Esophagus squamous epithelium (tissue), 5 donors: Measurements from ENCODE around the gene SH3RF1. TPM values are rescaled to one million over a fixed set of nuclear protein-coding genes. Genes with fewer than 3 reads are reported as not detected.

Source experiments
- DNase-seq: peaks from one replicate; lab custom pipeline; 2025; lab: John Stamatoyannopoulos, UW
- H3K27ac ChIP-seq, 4 donors: fragments of 200-600 bp; sonication (generic); one replicate each; pipeline ENCODE4 v1.5.1; 2016 to 2019; ENCODE audit warnings: mild to moderate bottlenecking in 1 of 4
- H3K27me3 ChIP-seq, 4 donors: fragments of 200-600 bp; sonication (generic); 1 replicate in 3 of 4; 2 replicates in 1 of 4; pipeline versions ENCODE4 v1.5.1 to v1.6.0; 2017 to 2021; ENCODE audit warnings: antibody characterized with exemption in 1 of 4
- H3K36me3 ChIP-seq, 3 donors: fragments of 200-600 bp; sonication (generic); one replicate each; pipeline ENCODE4 v1.5.1; 2016 to 2019
- H3K4me1 ChIP-seq, 3 donors: fragments of 200-600 bp; sonication (generic); one replicate each; pipeline ENCODE4 v1.5.1; 2017 to 2019
- H3K4me3 ChIP-seq, 4 donors: fragments of 200-600 bp; sonication (generic); 1 replicate in 3 of 4; 2 replicates in 1 of 4; pipeline ENCODE4 v1.5.1; 2016 to 2019; ENCODE audit warnings: mild to moderate bottlenecking in 2 of 4, moderate library complexity in 1 of 4
- H3K9me3 ChIP-seq, 3 donors: fragments of 200-600 bp; sonication (generic); one replicate each; pipeline ENCODE4 v1.5.1; 2016 to 2019
- POLR2A ChIP-seq, 4 donors: fragments of 450-650 bp; IDR thresholded peaks; one replicate each; pipeline ENCODE4 v1.6.1; 2017; ENCODE audit warnings: antibody characterized with exemption in 4 of 4, mild to moderate bottlenecking in 4 of 4, moderate library complexity in 3 of 4
- WGBS, 2 donors: methylation state at CpG; one replicate each; pipeline ENCODE4 v1.1.5; 2018; 5-methylcytosine and 5-hydroxymethylcytosine counted together
- intact Hi-C: fragments of 100-400 bp; cut with DNase I; formaldehyde crosslinking; loops from one replicate; pipeline ENCODE4 v1.15.0; 2022
- total RNA-seq, 4 donors: library from RNA; depleted of rRNA; stranded (reverse); fragments of >200 nt; gene quantifications; one replicate each; pipeline ENCODE4 v1.1.0, GENCODE V29; 2016
- TF ChIP-seq, protein P1 (sequence below), 6 experiments: fragments of 450-650 bp in 4 of 6; fragments of 200-600 bp in 2 of 6; sonication (generic) in 2 of 6; IDR thresholded peaks; one replicate each; pipeline ENCODE4 v1.5.1; 2016 to 2019; ENCODE audit warnings: antibody characterized with exemption in 6 of 6, mild to moderate bottlenecking in 4 of 6, moderate library complexity in 4 of 6
- donor health status: DM: yes; HTN: yes; CAD: no.

The SH3RF1 gene
- total RNA-seq, 4 donors from 2014 or later = 3.9 to 9.3 (median 5.7) TPM

DNA sequence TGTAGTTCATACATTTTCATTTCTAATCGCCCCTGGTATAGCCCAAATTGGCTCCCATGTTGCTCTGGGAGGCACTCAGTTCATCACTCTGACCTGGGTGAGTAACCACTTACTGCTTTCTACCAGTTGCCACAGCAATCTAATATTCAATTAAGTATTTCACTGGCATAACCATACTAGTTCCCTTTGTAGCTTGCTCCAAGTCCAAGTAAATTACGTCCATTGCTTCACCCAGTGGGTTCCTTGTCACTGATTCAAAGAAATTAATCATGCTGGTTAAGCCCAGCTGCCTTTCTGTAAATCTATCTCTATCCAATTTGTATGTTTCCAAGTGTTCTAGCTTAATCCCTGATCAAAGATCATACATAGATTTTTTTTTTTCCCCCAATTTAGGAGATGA lies 168.7 kb downstream of the SH3RF1 start:
- Histone ChIP-seq H3K9me3 (no peaks in the 10 kb centered on the region), H3K27me3 (no peaks in the 10 kb centered on the region), H3K4me3 (no peak overlapping the region), H3K27ac (no peak overlapping the region), H3K36me3 (peaks cover 0 to 57% (median 0%) of the 10 kb centered on the region in 3 donors), H3K4me1 (peaks cover 0 to 40% (median 4%) of the 10 kb centered on the region in 3 donors)
- intact Hi-C loops = no loop called here
- WGBS, 2 donors = 55 to 62% methylated on average over 2 of the region's 2 CpGs
- DNase-seq = no peak
- no peak for TF ChIP-seq POLR2A (IDR thresholded peaks at IDR 0.05)
- TF ChIP-seq, protein P1, sequence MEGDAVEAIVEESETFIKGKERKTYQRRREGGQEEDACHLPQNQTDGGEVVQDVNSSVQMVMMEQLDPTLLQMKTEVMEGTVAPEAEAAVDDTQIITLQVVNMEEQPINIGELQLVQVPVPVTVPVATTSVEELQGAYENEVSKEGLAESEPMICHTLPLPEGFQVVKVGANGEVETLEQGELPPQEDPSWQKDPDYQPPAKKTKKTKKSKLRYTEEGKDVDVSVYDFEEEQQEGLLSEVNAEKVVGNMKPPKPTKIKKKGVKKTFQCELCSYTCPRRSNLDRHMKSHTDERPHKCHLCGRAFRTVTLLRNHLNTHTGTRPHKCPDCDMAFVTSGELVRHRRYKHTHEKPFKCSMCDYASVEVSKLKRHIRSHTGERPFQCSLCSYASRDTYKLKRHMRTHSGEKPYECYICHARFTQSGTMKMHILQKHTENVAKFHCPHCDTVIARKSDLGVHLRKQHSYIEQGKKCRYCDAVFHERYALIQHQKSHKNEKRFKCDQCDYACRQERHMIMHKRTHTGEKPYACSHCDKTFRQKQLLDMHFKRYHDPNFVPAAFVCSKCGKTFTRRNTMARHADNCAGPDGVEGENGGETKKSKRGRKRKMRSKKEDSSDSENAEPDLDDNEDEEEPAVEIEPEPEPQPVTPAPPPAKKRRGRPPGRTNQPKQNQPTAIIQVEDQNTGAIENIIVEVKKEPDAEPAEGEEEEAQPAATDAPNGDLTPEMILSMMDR (IDR thresholded peaks at IDR 0.05) = no peak

DNA sequence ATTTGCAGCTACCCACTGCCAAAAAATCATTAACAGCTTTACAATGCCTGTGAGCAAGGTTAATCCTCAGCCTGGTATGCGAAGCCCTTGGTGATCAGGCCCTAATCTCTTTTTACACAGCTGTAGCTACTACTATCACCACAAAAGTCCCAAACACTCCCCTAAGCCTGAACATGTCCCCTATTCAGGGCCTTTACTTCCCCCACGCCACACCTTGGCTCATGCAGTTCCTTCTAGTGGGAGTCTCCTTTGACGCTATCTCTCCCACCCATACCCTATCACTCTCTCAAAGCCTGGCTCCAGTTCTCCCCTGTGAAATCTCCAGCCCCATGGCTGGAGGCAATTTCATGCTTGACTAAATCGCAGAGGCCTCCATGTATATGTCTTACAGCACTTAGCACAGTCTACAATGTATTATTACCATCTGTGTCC lies 170.1 kb downstream of the SH3RF1 start:
- H3K27ac ChIP-seq = no peak overlapping the region
- no peak for DNase-seq
- H3K36me3 ChIP-seq = peaks cover 0 to 57% (median 0%) of the 10 kb centered on the region in 3 donors

DNA sequence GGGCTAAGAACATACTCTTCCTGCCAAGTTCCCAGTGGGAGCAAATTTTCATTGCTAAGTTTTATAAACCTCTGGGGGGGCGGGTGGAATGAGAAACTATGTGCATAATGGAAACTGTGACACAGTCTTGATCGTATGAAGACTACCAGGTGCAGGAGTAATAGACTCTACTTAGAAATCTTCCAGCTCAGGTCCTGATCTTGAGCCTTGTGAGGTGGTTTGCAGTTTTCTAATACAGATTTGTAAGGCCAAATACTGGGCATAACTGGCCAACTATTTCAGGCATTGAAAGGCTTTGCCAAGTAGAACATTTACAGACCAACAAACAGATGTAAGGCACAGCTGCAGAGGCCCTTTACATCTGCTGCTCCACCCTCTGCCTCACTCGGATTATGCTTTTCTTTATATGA lies 171.0 kb downstream of the SH3RF1 start:
- Histone ChIP-seq H3K4me3 (no peak overlapping the region), H3K27me3 (no peaks in the 10 kb centered on the region), H3K36me3 (peaks cover 0 to 57% (median 0%) of the 10 kb centered on the region in 3 donors), H3K27ac (peak overlapping the region in 2 of 4 donors; percentile 17 to 33), H3K4me1 (peaks cover 0 to 29% (median 0%) of the 10 kb centered on the region in 3 donors), H3K9me3 (no peaks in the 10 kb centered on the region)
- TF ChIP-seq, protein P1 (IDR thresholded peaks at IDR 0.05) = no peak
- no peak for TF ChIP-seq POLR2A (IDR thresholded peaks at IDR 0.05)
- intact Hi-C loops = no loop called here
- no peak for DNase-seq
- 64 to 75% methylated on average over 3 of the region's 3 CpGs for WGBS, 2 donors

More for the DNA sequence above, 170.1 kb downstream of the SH3RF1 start:
- 91 to 92% methylated on average over 4 of the region's 4 CpGs for WGBS, 2 donors
- intact Hi-C loops = no loop called here
- no peak for TF ChIP-seq POLR2A (IDR thresholded peaks at IDR 0.05)
- TF ChIP-seq, protein P1 (IDR thresholded peaks at IDR 0.05) = no peak
- no peak overlapping the region for H3K4me3 ChIP-seq
- no peaks in the 10 kb centered on the region for H3K27me3 ChIP-seq
- H3K4me1 ChIP-seq = peaks cover 0 to 29% (median 0%) of the 10 kb centered on the region in 3 donors
- H3K9me3 ChIP-seq = no peaks in the 10 kb centered on the region

DNA sequence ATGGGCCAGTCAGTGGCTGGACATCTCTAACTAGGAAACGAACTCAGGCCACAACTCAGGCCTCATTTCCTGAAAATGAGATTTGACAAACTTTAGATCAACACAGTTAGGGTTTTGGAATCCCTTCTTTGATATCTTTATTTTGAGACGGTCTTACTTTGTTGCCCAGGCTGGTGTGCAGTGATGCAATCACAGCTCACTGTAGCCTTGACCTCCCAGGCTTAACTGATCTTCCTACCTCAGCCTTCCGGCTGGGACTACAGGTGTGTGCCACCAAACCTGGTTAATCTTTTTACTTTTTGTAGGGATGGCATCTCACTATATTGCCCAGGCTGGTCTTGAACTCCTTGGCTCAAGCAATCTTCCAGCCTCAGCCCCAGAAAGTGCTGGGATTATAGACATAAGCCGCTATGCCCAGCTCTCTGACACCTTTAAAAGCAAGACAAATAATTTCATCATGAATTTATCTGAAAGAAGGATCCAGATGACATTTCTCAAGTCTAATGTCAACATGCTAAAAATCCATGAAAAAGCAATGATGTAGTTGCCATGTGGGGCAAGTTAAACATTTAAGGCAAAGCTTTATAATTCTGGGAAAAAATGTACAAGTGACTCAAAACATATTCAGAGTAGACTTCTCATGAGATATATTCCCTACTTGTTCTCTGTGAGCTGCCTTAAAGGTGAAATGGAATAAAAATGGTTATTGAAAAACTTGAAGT lies 171.6 kb downstream of the SH3RF1 start:
- no peaks in the 10 kb centered on the region for H3K9me3 ChIP-seq
- peaks cover 0 to 55% (median 0%) of the 10 kb centered on the region in 3 donors for H3K36me3 ChIP-seq
- DNase-seq = no peak
- TF ChIP-seq POLR2A (IDR thresholded peaks at IDR 0.05) = no peak
- TF ChIP-seq, protein P1 (IDR thresholded peaks at IDR 0.05) = no peak
- intact Hi-C loops = no loop called here
- H3K4me1 ChIP-seq = peaks cover 0 to 26% (median 0%) of the 10 kb centered on the region in 3 donors
- no peak overlapping the region for H3K4me3 ChIP-seq
- peak overlapping the region in 2 of 4 donors; percentile 31 to 33 for H3K27ac ChIP-seq
- 71 to 75% methylated on average over 4 of the region's 4 CpGs for WGBS, 2 donors
- H3K27me3 ChIP-seq = no peaks in the 10 kb centered on the region

DNA sequence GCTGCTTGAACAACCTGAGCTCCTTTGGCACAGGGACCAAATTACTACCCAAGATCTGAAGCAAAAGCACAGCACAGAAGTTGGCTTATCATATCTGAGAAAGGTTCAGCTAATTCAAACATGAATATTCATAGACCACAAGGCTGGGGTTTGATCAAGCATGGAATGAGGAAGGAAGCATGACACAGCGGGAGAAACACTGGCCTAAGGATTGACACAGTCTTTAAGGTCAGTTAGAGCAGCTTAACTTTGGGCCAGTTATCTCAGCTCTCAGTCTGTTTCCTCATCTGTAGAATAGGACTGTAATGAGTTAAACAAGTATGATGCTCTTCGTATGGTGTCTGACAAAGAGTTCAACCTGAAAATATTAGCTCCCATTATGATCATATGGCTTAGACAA lies 172.2 kb downstream of the SH3RF1 start:
- DNase-seq = no peak
- WGBS, 2 donors = 46 to 70% methylated on average over 2 of the region's 2 CpGs
- Histone ChIP-seq H3K36me3 (peaks cover 0 to 55% (median 0%) of the 10 kb centered on the region in 3 donors), H3K4me3 (no peak overlapping the region), H3K9me3 (no peaks in the 10 kb centered on the region), H3K4me1 (peaks cover 0 to 23% (median 0%) of the 10 kb centered on the region in 3 donors), H3K27me3 (no peaks in the 10 kb centered on the region), H3K27ac (peak overlapping the region in 2 of 4 donors; percentile 31 to 33)
- no peak for TF ChIP-seq POLR2A (IDR thresholded peaks at IDR 0.05)
- TF ChIP-seq, protein P1 (IDR thresholded peaks at IDR 0.05) = no peak
- intact Hi-C loops = no loop called here
